Uterus (tissue), 2 donors: ENCODE results near the gene SNX5.

Experiments
- POLR2A ChIP-seq, 2 donors: fragments of 450-650 bp; IDR thresholded peaks; one replicate each; pipeline ENCODE4 v1.6.1; 2016; ENCODE audit warnings: antibody characterized with exemption in 2 of 2, mild to moderate bottlenecking in 1 of 2, moderate library complexity in 1 of 2
- TF ChIP-seq, protein P1 (sequence below), 4 experiments: fragments of 200-600 bp in 2 of 4; fragments of 450-650 bp in 2 of 4; sonication (generic) in 2 of 4; IDR thresholded peaks; one replicate each; pipeline ENCODE4 v1.5.1; 2016 to 2019; ENCODE audit warnings: antibody characterized with exemption in 4 of 4, mild to moderate bottlenecking in 2 of 4, moderate library complexity in 1 of 4

GRCh38 chr20:17928211-17928611 lies 40.4 kb downstream of the SNX5 start:
- TF ChIP-seq, protein P1, sequence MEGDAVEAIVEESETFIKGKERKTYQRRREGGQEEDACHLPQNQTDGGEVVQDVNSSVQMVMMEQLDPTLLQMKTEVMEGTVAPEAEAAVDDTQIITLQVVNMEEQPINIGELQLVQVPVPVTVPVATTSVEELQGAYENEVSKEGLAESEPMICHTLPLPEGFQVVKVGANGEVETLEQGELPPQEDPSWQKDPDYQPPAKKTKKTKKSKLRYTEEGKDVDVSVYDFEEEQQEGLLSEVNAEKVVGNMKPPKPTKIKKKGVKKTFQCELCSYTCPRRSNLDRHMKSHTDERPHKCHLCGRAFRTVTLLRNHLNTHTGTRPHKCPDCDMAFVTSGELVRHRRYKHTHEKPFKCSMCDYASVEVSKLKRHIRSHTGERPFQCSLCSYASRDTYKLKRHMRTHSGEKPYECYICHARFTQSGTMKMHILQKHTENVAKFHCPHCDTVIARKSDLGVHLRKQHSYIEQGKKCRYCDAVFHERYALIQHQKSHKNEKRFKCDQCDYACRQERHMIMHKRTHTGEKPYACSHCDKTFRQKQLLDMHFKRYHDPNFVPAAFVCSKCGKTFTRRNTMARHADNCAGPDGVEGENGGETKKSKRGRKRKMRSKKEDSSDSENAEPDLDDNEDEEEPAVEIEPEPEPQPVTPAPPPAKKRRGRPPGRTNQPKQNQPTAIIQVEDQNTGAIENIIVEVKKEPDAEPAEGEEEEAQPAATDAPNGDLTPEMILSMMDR (IDR thresholded peaks at IDR 0.05) = no peak
- TF ChIP-seq POLR2A (IDR thresholded peaks at IDR 0.05) = no peak
